ENCODE data around the gene C16orf96.

DNA sequence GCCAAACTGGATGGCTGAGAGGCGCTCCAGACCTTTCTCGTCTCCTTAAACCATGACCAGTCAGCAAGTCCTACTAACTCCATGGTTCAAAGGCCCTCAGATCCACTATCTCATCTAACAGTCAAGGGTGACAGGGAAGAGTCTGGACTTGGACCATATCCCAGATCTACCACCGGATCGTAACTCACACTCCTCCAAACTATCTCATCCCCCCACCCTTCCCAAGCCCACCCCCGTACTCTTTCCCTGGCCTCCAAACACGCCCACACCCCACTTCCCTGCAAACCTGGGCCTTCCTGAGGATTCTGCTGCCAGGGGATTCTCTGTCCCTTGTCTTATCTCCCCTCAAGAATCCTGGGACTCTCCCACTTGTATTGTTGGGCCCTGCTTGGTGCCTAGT lies 22.6 kb upstream of the C16orf96 start:
- no peak for TF ChIP-seq HOXA7 (CRISPR knock-in tag; IDR thresholded peaks at IDR 0.05; ENCODE audit: borderline replicate concordance)
- TF ChIP-seq, protein P1, sequence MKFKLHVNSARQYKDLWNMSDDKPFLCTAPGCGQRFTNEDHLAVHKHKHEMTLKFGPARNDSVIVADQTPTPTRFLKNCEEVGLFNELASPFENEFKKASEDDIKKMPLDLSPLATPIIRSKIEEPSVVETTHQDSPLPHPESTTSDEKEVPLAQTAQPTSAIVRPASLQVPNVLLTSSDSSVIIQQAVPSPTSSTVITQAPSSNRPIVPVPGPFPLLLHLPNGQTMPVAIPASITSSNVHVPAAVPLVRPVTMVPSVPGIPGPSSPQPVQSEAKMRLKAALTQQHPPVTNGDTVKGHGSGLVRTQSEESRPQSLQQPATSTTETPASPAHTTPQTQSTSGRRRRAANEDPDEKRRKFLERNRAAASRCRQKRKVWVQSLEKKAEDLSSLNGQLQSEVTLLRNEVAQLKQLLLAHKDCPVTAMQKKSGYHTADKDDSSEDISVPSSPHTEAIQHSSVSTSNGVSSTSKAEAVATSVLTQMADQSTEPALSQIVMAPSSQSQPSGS (tag by site-specific recombination; IDR thresholded peaks at IDR 0.05; ENCODE audit: low read depth) = no peak

All from HEK293 (cell line).